ENCODE data around the gene SOHLH2.

GRCh38 chr13:36175621-36176020, 38.7 kb downstream of the SOHLH2 start:
- TF ChIP-seq ZNF121 (CRISPR knock-in tag; IDR thresholded peaks at IDR 0.05), result no peak
- TF ChIP-seq CTCF (IDR thresholded peaks at IDR 0.05), result no peak
- no peak for TF ChIP-seq NFATC4 (CRISPR knock-in tag; IDR thresholded peaks at IDR 0.05)
- TF ChIP-seq USF2 (CRISPR knock-in tag; IDR thresholded peaks at IDR 0.05), result no peak
- no peak for TF ChIP-seq MAX (CRISPR knock-in tag; IDR thresholded peaks at IDR 0.05)
- no peak for TF ChIP-seq ZNF219 (CRISPR knock-in tag; IDR thresholded peaks at IDR 0.05; ENCODE audit: borderline replicate concordance)
- TF ChIP-seq ZNF423 (CRISPR knock-in tag; IDR thresholded peaks at IDR 0.05), result no peak
- TF ChIP-seq FOXJ3 (CRISPR knock-in tag; IDR thresholded peaks at IDR 0.05; ENCODE audit: borderline replicate concordance), result no peak

All from WTC11 (cell line).